SW480 (cell line): ENCODE results near the gene OBSCN.

ENCODE experiments used
- DNase-seq: peaks from one replicate; pipeline ENCODE4 v3.0.0-alpha.2; 2016; ENCODE audit warnings: low spot score

OBSCN gene

DNA sequence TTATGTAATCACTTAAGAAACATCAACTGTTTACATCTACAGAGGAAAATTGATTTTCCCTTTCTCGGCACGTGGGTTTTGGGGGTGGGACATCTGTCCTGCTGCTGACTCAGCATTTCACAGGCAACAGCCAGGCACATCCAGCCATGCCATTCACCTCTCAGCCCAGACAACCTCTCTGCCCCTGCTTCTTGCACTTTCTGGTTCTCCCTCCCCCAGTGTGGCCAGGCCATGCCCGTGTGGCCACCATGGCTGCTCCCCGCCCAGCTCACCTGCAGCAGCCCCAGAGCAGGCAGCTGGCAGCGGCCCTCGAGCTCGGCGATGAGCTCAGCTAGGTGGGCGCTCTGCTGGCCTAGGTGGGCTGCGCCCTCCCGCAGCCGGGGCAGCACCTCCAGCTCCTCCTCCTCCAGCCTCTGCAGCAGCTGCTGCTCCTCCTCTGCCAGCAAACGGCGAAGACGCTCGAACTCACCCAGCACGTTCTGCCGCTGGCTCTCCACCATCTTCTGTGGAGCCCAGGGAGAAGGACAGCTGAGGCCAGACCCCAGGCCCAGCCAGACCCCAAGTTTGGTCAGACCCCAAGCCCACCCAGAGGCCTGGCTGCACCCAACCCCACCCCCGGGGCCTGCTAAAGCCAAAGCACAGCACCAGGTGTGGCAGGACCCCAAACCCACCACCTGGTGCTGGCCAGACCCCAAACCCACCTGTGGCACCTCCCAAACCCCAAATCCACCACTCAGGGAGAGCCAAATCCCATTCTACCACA lies 193.0 kb downstream of the OBSCN start:
- no peak for DNase-seq

DNA sequence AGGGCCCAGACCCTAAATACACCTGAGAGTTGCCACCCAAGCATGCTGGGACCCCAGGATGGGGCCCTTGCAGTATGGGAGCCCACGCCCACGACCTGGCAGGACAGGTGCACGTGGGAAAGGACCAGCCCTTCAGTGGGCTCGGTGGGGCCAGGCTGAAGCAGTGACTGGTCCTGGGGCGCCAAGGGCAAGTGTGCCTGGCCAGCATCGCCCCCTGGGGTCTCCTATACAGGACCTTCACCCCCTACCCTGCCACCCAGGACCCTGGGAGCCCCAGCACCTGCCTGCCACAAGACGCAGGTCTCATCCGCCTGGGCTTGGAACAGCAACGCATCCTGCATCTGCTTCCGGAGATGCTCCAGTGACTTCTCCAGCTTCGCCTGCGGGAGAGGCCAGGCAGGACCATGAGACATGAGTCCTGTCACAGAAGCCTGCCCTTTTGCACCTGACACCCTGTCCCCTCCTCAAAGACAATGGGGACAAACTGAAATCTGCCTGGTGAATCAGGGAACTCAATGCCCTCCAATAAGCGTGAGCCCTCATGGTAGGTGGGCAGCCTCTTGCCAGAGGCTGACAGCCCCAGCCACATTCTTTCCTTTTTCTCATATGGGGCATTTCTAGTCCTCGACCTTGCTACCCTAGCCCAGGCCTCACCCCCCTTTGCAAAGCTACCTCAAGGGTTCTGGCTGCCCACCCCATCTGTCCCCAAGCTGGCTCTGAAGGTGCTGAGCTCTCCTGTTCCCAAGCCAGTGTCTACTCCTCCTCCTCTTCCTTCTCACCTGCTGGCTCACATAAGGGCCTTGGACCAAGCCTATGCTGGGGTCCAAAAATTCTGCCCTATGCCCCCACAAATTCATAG lies 194.2 kb downstream of the OBSCN start:
- DNase-seq = no peak

DNA sequence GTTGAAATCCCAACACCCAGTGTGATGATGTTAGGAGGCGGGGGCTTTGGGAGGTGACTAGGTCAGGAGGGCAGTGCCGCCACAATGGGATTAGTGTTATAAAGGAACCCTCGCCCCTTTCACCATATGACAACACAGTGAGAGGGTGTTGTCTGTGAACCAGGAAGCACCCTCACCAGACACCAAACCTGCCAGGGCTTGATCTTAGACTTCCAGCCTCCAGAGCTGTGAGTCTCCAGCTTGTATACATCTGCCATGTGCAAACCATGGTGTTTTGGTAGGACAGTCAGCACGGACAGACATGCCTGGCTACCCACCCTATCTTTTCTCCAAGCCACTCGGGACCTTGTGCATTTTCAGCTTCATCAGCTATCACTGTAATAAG lies 194.8 kb downstream of the OBSCN start:
- DNase-seq = no peak

DNA sequence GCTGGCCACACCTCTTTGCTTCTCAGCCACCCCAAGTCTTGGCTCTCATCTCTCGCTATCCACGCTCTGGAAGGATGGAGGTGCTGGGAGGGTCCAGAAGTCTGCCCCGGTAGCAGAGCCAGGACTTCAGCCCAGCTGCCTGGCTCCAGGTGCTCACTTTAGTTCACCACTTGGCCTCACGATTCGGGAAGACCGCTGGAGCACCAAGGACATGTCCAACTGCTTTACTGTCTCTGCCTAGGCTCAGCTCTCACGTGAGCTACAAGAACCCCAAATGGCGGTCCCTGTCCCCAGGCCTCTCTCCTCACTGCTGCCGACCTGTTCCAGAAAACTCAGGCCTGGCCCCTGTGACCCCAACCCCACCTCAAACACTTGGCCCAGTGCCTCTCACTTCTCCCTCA lies 195.4 kb downstream of the OBSCN start:
- DNase-seq = no peak

DNA sequence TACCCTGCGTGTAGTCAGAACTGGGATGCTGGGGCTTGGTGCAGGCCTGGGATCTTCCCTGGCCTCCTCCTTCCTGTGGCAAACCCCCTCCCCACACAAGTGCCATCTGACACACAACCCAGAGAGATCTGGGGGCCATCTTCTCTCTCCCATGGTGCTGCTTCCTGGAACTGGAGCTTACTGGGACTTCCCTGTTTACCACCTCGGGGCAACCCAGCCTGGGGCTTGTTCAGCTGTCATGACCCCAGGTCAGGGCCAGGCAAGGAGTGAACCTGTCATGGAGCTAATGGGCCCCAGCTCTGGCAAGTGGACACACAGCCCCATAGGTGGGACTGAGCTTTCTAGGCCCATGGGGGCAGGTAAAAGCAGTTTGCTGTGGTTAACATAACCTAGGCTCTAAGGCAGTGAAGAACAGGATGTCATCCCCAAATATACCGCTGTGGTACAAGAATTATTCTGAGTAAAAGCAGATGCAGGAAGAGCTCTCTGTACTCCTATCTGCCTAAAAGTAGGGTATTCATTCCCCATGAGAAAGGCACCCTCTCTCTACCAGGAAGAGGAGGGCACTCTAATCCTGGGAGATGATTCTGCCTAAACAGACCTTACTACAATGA lies 196.4 kb downstream of the OBSCN start:
- no peak for DNase-seq

DNA sequence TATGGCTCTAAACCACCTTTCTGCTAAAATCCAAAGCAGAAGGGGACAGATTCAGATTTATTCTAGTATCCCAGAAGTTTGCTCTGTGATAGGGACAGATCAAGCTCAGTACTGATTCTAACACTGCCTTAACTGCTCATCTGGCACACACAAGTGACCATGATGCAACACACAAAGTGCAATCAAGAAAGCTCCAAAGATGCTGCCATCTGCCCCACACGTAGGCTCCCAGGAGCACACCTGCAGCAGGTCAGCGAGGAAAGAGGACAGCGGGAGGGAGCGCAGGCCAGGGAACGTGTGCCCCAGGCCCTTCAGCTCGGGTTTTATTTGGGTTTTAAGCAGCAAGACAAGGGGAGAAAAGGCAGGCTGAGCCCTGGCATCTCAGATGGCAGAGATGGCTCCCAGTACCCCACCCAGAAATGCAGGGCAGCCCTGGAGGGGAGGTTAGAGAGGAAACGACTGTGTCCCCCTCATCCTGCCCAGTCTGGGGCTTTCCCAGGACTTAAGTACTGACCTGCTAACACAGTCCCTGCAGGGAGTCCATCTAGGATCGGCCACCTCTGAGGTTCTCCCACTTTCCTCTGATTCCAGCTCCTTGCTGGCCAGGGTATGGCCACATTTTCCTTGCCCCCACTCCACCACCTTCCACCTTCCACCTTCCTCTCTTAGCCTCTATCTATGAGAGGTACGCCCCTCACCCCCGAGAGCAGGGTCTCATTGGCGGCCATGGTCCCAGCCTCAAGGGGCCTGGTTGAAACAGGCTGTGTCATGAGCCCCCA lies 197.5 kb downstream of the OBSCN start:
- DNase-seq = no peak

DNA sequence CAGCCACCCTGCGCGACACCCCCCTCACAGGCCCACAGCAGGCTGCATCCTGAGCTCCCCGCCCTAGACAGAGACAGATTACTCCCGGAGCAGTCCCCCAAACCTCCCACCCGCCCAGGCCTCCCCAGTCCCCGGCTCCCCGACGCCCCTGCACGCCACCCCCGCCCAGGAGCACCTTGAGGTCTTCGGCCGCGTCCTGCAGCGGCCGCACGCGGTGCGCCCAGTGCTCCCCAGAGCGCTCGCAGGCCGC lies 198.1 kb downstream of the OBSCN start:
- no peak for DNase-seq

DNA sequence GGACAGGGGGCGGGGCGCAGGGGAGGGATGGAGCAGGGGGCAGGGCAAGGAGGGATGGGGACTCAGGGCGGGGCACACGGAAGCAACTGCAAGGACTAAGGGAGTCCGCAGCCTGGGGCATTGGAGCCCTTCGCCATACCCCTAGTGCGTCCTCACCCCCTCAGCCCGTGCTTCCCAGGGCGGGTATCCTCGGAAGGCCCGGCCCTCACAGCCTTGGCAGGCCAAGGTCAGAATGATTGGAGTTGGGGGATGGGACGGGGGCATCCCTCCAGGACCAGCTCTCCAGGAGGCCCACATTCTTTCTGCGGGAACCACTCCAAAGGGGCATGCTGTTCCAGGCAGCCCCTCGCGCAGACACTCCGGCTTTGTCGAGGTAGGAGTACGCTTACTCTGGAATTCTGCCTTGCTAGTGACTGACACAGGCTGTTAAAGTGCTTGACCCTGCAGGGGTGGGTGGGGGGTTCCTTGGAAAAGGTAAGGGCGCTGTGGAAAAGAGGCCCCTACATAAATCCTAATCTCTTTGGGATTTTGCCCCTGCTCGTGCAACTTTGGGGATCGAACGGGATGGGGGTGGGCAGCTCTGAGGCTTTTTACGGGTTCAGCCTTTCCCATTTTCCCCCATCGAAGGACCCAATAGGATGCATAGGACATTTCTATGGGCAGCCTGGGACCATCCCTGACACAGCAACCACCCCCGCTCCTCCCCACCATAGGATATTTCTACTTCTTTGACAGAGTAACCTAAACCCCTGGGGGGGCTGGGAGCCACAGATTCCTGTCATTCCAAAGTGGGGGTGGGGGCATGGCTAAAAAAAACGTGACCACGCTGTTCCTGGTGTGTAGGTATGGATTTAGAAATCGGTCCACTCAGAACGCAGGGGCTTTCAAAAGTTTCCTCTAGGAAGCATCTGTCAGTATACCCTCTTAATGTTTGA lies 199.5 kb downstream of the OBSCN start:
- no peak for DNase-seq

DNA sequence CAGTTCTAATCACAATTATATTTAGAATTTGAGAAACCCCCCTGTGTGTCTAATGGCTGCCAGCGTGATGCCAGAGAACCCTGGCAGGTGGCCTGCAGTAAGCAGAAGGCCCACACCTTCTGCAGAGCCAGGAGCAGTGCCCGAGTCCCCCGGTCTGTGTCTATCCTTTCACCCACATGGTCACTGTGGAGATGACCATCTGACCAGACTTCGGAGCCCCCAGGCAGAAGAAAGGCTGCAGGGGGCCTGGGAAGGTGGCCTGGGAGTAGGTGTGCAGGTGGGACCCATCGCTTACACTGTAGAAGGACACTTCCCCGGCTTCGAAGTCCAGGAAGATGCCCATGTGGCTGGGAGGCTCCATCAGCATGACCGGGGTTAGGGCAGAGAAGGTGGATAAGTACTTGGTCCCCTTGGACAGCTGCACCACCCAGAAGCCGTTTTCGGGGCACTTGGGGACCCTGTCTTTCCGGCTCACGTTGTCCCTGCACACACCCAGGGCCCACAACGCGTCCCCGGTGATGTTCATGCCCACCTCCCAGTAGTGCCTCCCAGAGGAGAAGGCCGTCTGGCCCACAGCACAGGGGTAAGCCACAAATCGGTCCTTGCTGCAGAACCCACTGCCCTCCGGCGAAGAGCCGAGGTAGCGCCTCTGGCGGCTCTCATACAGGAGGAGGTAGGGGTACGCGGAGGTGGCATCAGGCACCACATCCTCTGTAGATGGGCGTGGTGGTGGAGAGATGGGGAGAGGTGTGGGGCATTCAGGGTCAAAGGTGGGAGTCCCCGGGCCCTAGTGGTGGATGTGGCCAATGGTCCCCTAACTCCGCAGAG lies 200.4 kb downstream of the OBSCN start:
- no peak for DNase-seq

DNA sequence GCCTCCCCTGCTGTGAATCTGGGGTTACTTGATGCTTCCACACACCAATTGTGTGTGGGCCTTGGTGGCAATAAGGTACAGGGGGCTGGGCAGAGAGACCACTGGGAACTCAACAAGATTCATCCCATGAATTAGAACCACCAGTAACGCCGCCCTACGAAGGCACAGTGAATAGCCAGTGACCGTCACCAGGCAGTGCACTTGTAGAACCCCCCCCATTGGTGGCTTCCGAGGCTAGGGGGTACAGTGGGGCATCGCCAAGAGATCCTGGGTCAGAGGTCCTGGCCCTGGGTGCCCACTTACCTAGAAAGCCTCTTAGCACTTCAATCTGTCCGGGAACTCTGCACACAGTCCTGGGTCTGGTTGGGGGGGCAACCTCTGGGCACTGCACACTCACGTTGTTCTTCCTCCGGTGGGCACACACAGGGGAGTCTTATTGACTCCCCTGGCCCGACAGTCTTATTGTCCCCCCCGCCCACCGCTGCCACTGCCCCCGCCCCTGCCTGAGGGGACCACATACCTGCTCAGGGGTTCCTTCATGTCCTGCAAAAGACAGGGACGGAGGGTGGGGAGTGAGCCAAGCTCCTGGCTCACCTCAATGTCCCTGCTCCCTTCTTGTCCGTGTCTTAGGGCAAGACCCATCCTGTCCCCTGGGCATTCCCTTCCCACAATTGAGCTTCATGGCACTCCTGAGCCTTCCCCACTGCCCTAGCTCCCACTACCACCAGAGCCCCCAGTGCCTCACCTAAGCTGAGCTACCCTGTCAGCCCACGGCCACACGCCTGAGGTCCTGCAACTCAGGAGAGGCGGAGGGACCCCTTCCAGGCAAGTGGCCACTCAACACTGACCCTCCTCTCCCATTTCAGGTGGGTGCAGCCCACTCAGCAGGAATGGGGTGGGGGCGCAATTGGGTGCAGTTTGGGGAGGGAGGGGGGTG lies 201.3 kb downstream of the OBSCN start:
- DNase-seq = no peak

DNA sequence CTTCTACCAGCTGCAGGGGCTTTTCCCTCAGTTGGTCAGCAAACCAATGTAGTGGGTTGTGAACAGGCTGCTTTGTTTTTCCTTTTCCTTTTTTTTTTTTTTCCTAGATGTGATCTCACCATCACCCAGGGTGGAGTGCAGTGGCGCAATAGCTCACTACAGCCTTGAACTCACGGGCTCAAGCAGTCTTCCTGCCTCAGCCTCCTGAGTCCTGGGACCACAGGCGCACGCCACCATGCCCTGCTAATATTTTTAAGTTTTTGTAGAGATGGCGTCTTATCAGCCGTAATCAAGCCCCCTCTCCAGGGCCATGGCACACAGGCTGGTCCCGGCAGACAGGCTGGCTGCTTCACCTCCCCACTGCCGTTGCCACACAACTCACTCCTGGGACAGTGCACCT lies 202.2 kb downstream of the OBSCN start:
- DNase-seq = no peak

DNA sequence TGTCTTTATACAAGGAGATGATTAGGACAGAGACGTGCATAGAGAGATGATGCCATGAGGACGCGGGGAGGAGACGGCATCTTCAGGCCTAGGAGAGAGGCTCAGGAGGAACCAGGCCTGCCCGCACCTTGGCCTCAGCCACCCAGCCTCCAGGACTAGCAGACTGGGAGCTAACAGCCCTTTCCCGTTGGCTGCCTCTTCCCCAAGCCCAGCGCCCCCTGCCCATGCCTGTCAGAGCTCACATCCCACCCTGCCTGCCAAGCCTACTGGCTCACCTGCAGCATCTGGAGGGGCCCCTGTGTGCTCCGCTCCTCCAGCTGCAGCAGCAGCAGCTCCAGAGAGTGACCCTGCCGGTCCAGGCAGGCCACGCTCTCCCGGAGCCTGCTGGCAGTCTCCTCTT lies 202.8 kb downstream of the OBSCN start:
- DNase-seq = no peak

DNA sequence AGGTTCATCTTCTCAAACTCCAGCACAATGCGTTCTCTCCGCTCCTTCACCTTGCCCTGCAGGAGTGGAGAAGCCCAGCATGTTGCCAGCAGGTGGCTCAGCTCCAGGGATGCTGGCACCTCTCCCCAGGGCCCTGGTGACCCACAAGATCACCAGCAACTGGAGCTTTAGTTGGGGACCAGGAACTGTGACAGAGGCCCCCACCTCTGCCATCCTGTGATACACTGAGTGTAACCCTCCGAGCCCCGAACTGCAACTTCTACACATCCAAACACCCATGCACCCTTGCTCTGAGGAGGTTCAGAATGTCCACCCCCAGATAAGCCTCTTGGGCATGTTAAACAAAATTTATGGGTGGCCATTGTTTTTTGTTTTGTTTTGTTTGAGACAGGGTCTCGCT lies 203.3 kb downstream of the OBSCN start:
- DNase-seq = no peak

DNA sequence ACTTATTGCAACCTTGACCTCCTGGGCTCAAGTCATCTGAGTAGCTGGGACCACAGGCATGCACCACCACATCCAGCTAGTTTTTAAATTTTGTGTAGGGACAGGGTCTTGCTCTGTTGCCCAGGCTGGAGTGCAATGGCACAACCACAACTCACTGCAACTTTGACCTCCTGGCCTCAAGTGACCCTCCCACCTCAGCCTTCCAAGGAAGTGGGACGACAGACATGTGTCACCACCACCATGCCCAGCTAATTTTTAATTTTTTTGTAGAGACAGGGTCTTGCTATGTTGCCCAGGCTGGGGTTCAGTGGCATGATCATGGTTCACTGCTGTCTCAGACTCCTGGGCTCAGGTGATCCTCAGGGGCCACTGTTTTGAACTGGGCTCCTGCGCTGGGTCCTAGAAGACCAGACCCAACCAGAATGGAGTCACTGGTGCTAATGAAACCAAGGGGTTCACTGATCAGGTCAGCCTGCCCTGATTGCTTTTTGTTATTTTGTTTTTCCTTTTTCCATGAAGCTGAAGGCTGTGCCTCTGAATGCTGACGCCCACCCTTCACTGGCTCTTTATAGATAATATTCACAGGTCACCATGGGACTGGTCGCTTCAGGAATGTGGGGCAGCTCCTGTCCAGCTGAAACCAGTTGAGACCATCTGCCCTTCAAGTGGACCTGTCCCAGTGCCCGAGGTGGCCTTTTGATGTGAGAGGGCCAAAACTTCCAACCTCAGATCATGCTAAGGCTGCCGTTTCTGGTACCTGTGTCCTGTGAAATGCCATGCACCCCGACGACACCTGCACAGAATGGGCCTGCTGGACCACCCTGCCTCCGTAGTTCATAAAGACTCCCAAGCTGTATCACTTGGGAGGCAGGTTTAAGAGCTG lies 203.9 kb downstream of the OBSCN start:
- no peak for DNase-seq

DNA sequence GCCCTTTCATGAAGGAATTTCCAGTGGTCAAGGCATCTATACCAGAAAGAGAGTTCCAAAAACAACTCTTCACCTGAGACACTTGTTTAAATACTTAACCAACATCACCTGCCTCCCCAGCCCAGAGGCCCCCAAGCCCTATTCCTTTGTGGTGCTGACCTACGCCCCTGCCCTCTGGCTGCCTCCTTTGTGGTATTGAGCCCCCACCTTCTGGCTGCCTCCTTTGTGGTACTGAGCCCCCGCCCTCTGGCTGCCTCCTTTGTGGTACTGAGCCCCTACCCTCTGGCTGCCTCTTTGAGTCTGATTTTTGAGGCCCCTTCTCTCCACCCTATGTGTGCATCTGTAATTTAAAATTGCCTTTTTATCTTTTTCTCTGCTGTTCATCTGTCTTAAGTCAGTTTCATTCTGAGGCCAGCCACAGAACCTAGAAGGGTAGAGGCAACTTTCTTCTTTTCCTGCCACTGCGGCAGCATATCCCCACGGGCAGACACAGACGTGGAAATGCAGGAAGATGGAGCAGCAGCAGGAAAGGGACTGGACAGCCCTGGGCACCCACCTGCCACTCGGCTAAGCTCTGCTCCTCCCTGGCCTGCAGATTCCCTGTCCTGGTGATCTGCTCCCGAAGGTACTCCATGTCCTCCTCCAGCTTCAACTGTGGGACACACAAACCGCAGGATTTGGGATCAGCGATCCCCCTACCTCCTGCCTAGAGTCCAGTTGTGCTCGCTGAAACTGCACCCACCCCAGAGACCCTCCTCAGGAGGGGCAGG lies 205.6 kb downstream of the OBSCN start:
- no peak for DNase-seq

DNA sequence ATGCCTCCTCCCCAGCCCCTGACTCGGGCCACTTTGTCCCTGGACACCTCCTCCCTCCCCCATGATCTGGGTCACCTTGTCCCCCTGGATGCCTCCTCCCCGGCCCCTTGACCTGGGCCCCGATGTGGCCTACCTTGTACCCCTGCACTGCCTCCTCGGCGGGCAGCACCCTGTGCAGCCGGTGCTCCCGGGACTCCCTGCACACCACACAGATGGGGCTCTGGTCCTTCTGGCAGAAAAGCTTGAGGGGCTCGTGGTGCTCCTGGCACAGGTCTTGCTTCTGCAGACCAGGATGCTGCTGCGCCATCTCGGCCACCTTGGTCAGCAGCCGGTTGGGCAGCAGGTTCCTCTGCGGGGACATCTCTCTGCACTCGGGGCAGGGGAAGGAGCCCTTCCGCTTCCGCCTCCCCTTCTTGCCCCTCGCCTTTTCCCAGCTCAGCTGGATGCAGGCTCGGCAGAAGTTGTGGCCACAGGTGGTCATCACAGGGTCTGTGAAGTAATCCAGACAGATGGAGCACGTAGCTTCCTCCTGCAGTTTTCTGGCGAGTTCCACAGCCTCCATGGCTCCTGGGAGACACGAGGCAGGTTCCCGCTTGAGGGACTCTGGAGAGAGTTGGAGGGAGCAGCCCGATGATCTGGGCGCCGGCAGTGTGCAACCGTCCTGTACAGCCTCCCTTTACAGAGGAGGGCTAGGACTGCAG lies 206.8 kb downstream of the OBSCN start:
- DNase-seq = no peak

DNA sequence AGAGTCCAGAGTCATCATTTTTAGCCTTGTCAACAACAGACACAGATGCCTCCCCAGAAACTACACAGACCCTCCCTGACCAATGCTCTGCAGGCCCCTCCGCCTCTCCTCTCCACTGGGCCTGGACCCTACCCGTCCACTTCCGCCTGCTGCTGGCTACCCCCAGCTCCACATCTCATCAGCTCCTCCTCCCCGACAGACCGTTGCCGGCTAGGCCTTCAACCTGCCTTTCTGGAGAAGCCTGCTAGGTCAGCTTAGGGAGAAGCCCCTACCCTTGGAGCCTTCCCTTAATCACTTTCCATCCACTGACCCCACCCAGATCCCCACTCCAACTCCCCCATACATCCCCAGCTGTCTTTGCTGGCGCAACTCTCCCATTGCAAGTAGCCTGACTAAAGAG lies 207.4 kb downstream of the OBSCN start:
- no peak for DNase-seq
